Skeletal muscle cell (primary cell): ENCODE data around the gene AGAP1.

ENCODE experiments used
- DNase-seq: peaks from one replicate; pipeline ENCODE4 v3.0.0-alpha.2; 2010; ENCODE audit warnings: low read depth
- H3K4me3 ChIP-seq: 2 replicates; pipeline ENCODE4 v1.5.1; 2011; ENCODE audit warnings: low read depth, mild to moderate bottlenecking, control low read depth, low read length, moderate library complexity

AGAP1 gene

GRCh38 chr2:236107942-236108625 lies 614.2 kb downstream of the AGAP1 start:
- DNase-seq: no peak
- no peak overlapping the region for H3K4me3 ChIP-seq

GRCh38 chr2:236109061-236109460 lies 615.2 kb downstream of the AGAP1 start:
- DNase-seq: no peak
- H3K4me3 ChIP-seq: no peak overlapping the region

GRCh38 chr2:236109473-236109872 lies 615.6 kb downstream of the AGAP1 start:
- DNase-seq: no peak

GRCh38 chr2:236112466-236112865 lies 618.6 kb downstream of the AGAP1 start:
- no peak overlapping the region for H3K4me3 ChIP-seq
- DNase-seq: no peak

More at GRCh38 chr2:236109473-236109872, 615.6 kb downstream of the AGAP1 start:
- no peak overlapping the region for H3K4me3 ChIP-seq

- DNase-seq: no peak
- no peak overlapping the region for H3K4me3 ChIP-seq
Measured at GRCh38 chr2:236113425-236113824, 619.6 kb downstream of the AGAP1 start.

- no peak for DNase-seq
- no peak overlapping the region for H3K4me3 ChIP-seq
Measured at GRCh38 chr2:236113948-236114347, 620.1 kb downstream of the AGAP1 start.

GRCh38 chr2:236114959-236115358 lies 621.1 kb downstream of the AGAP1 start:
- no peak for DNase-seq
- H3K4me3 ChIP-seq: no peak overlapping the region

GRCh38 chr2:236117401-236117800 lies 623.6 kb downstream of the AGAP1 start:
- no peak for DNase-seq
- no peak overlapping the region for H3K4me3 ChIP-seq

GRCh38 chr2:236117861-236118269 lies 624.0 kb downstream of the AGAP1 start:
- DNase-seq: no peak
- H3K4me3 ChIP-seq: no peak overlapping the region

GRCh38 chr2:236119003-236119402 lies 625.2 kb downstream of the AGAP1 start:
- DNase-seq: no peak
- H3K4me3 ChIP-seq: no peak overlapping the region

- H3K4me3 ChIP-seq: no peak overlapping the region
- no peak for DNase-seq
Measured at GRCh38 chr2:236119476-236119875, 625.6 kb downstream of the AGAP1 start.

GRCh38 chr2:236120141-236120601 lies 626.3 kb downstream of the AGAP1 start:
- no peak overlapping the region for H3K4me3 ChIP-seq
- DNase-seq: no peak

- no peak for DNase-seq
- no peak overlapping the region for H3K4me3 ChIP-seq
Measured at GRCh38 chr2:236120829-236121228, 627.0 kb downstream of the AGAP1 start.

GRCh38 chr2:236121546-236121945 lies 627.7 kb downstream of the AGAP1 start:
- no peak for DNase-seq
- no peak overlapping the region for H3K4me3 ChIP-seq

GRCh38 chr2:236122236-236122635 lies 628.4 kb downstream of the AGAP1 start:
- H3K4me3 ChIP-seq: no peak overlapping the region
- DNase-seq: no peak

GRCh38 chr2:236123716-236124115 lies 629.9 kb downstream of the AGAP1 start:
- no peak overlapping the region for H3K4me3 ChIP-seq
- DNase-seq: no peak

GRCh38 chr2:236124182-236124893 lies 630.5 kb downstream of the AGAP1 start:
- no peak for DNase-seq
- no peak overlapping the region for H3K4me3 ChIP-seq

GRCh38 chr2:236125541-236125940 lies 631.7 kb downstream of the AGAP1 start:
- H3K4me3 ChIP-seq: no peak overlapping the region
- DNase-seq: no peak

- H3K4me3 ChIP-seq: no peak overlapping the region
- no peak for DNase-seq
Measured at GRCh38 chr2:236127010-236127409, 633.2 kb downstream of the AGAP1 start.

GRCh38 chr2:236128321-236128720 lies 634.5 kb downstream of the AGAP1 start:
- DNase-seq: no peak
- H3K4me3 ChIP-seq: no peak overlapping the region

- no peak for DNase-seq
- H3K4me3 ChIP-seq: no peak overlapping the region
Measured at GRCh38 chr2:236129935-236130334, 636.1 kb downstream of the AGAP1 start.
